ENCODE measurements around the gene NEK8. TPM values are rescaled to one million over a fixed set of nuclear protein-coding genes. Genes with fewer than 3 reads are reported as not detected.

Gene NEK8
- total RNA-seq, 1 donor from 2014 or later, result 5.5 TPM

DNA sequence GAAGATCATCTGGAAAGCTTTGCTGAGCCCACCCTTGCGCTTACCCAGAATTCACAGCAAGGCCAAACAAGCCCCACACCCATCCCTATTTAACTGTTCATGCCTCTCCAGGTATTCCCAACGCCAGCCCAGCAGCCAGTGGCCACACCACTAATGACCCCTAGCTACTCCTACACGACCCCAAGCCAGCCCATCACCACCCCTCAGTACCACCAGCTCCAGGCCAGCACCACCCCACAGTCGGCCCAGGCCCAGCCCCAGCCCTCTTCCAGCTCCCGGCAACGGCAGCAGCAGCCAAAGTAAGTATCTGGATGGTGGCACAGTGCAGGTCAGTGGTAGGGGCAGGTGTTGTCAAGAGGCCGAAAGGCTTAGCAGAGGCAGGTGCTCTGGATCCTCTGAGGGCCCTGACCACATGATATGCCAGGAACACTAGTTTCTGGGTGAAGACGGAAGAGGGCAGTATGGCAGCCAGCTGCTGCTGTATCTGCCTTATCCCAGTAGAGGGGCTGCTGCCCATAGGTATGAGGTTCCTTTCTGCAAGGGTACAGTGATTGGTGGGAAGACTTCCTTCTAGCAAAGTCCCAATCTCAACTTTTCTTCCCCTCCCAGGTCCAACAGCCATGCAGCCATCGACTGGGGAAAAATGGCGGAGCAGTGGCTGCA, 27.6 kb upstream of the NEK8 start:
- Mint-ChIP-seq H3K36me3 (ENCODE audit: low read depth) (peaks cover 40% of the 10 kb centered on the region), H3K27ac (ENCODE audit: unreplicated experiment) (no peak overlapping the region), H3K27me3 (ENCODE audit: low read depth) (no peaks in the 10 kb centered on the region), H3K9me3 (ENCODE audit: low read depth) (no peaks in the 10 kb centered on the region), H3K4me3 (ENCODE audit: unreplicated experiment) (no peak overlapping the region), H3K4me1 (ENCODE audit: low read depth) (no peaks in the 10 kb centered on the region)
- no peak for DNase-seq (ENCODE audit: low spot score)
- no peak for TF ChIP-seq CTCF (IDR thresholded peaks at IDR 0.05)

- H3K27me3 Mint-ChIP-seq (ENCODE audit: low read depth), result no peaks in the 10 kb centered on the region
- no peak for DNase-seq (ENCODE audit: low spot score)
- TF ChIP-seq CTCF (IDR thresholded peaks at IDR 0.05), result no peak
- H3K4me3 Mint-ChIP-seq (ENCODE audit: unreplicated experiment), result no peak overlapping the region
- H3K27ac Mint-ChIP-seq (ENCODE audit: unreplicated experiment), result peak overlapping the region; percentile 62
- H3K36me3 Mint-ChIP-seq (ENCODE audit: low read depth), result peaks cover 33% of the 10 kb centered on the region
- no peaks in the 10 kb centered on the region for H3K9me3 Mint-ChIP-seq (ENCODE audit: low read depth)
- H3K4me1 Mint-ChIP-seq (ENCODE audit: low read depth), result no peaks in the 10 kb centered on the region
Observed at GRCh38 chr17:28702026-28702751, 26.4 kb upstream of the NEK8 start.

DNA sequence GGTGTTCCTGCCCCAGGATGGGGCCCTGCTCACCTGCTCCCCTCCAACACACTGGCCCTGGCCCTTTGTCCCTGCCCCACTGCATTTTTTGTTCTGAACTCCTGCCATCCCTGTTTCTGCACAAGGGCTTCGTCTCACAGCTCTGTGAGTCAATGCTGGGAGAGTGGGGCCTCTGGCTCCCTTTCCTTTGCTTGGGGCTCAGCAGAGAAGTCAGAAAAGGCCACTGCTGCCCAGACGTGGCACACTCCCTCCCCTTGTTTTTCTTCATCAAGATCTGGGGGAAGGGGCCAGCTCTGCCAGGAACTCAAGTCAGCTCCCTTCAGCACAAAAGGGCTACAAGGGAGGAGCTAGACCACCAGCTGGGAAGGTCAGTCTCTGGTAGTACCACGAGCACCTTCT, 25.8 kb upstream of the NEK8 start:
- DNase-seq (ENCODE audit: low spot score), result no peak
- Mint-ChIP-seq H3K27me3 (ENCODE audit: low read depth) (no peaks in the 10 kb centered on the region), H3K36me3 (ENCODE audit: low read depth) (peaks cover 29% of the 10 kb centered on the region), H3K27ac (ENCODE audit: unreplicated experiment) (peak overlapping the region; percentile 62), H3K4me1 (ENCODE audit: low read depth) (no peaks in the 10 kb centered on the region), H3K4me3 (ENCODE audit: unreplicated experiment) (no peak overlapping the region), H3K9me3 (ENCODE audit: low read depth) (no peaks in the 10 kb centered on the region)
- TF ChIP-seq CTCF (IDR thresholded peaks at IDR 0.05), result no peak

GRCh38 chr17:28703552-28704218, 24.9 kb upstream of the NEK8 start:
- no peaks in the 10 kb centered on the region for H3K9me3 Mint-ChIP-seq (ENCODE audit: low read depth)
- H3K4me1 Mint-ChIP-seq (ENCODE audit: low read depth), result no peaks in the 10 kb centered on the region
- no peaks in the 10 kb centered on the region for H3K27me3 Mint-ChIP-seq (ENCODE audit: low read depth)
- H3K36me3 Mint-ChIP-seq (ENCODE audit: low read depth), result peaks cover 25% of the 10 kb centered on the region
- no peak for TF ChIP-seq CTCF (IDR thresholded peaks at IDR 0.05)
- no peak for DNase-seq (ENCODE audit: low spot score)
- H3K4me3 Mint-ChIP-seq (ENCODE audit: unreplicated experiment), result no peak overlapping the region
- no peak overlapping the region for H3K27ac Mint-ChIP-seq (ENCODE audit: unreplicated experiment)

GRCh38 chr17:28704219-28704858, 24.2 kb upstream of the NEK8 start:
- H3K9me3 Mint-ChIP-seq (ENCODE audit: low read depth), result no peaks in the 10 kb centered on the region
- H3K4me1 Mint-ChIP-seq (ENCODE audit: low read depth), result no peaks in the 10 kb centered on the region
- DNase-seq (ENCODE audit: low spot score), result no peak
- no peak for TF ChIP-seq CTCF (IDR thresholded peaks at IDR 0.05)
- H3K27ac Mint-ChIP-seq (ENCODE audit: unreplicated experiment), result no peak overlapping the region
- no peaks in the 10 kb centered on the region for H3K27me3 Mint-ChIP-seq (ENCODE audit: low read depth)
- no peak overlapping the region for H3K4me3 Mint-ChIP-seq (ENCODE audit: unreplicated experiment)
- peaks cover 24% of the 10 kb centered on the region for H3K36me3 Mint-ChIP-seq (ENCODE audit: low read depth)

Measured in chondrocyte (in vitro differentiated cells).